Measurements from ENCODE around the gene EIF4EBP3. TPM values are rescaled to one million over a fixed set of nuclear protein-coding genes. Genes with fewer than 3 reads are reported as not detected.

Gene EIF4EBP3
- total and polyA plus RNA-seq, 9 of the 15 experiments (the other 6 are each of a cell fraction or from before 2014, with no cell fraction given), result 1.3 to 7.5 (median 3.8) TPM

DNA sequence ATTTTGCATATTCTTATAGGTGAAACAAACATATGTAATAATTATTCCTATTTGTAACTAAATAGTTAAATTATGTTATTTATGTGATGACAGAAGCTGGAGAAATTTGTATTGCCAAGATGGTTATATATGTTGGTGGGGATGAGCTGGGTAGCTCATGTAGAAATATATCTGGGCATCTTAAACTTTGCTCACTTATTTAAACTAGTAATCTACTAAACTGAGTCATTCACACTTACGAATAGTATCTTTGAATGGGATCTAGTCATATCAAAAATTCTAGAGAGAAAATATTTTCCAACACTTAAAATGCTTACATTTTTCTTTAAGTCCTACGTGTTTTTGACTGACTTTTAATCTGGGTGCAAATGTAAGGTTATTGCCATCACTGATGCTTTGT lies 44.6 kb upstream of the EIF4EBP3 start:
- in situ Hi-C loops (cut with MboI) (no loop called here), intact Hi-C loops (cut with micrococcal nuclease) (no loop called here)
- H3K9ac ChIP-seq (ENCODE audit: insufficient read depth in 1 of 2, low read depth in 2 of 2, low read length in 2 of 2), result no peak overlapping the region
- H4K20me1 ChIP-seq (replicated peaks; ENCODE audit: control insufficient read depth, insufficient read depth, low read length), result no peaks in the 10 kb centered on the region
- no peak overlapping the region for H3K27ac ChIP-seq (ENCODE audit: extremely low read depth, low read depth, low read length)
- no peak overlapping the region for H2AFZ ChIP-seq (ENCODE audit: low read depth, low read length)
- H3K27me3 ChIP-seq (ENCODE audit: control insufficient read depth in 2 of 2, insufficient read depth in 2 of 2, low read length in 2 of 2), result no peaks in the 10 kb centered on the region
- no peak for ATAC-seq
- WGBS (ENCODE audit: insufficient coverage, low coverage, missing lambda C conversion rate), result 94% methylated on average over 2 of the region's 2 CpGs
- no peaks in the 10 kb centered on the region for H3K79me2 ChIP-seq (ENCODE audit: control insufficient read depth, insufficient read depth, low read length)
- no peak for FAIRE-seq
- no peaks in the 10 kb centered on the region for H3K9me3 ChIP-seq (replicated peaks; ENCODE audit: control insufficient read depth, insufficient read depth, low read depth, low read length)
- H3K4me3 ChIP-seq, result no peak overlapping the region
- H3K9me1 ChIP-seq (ENCODE audit: control insufficient read depth, insufficient read depth, low read length), result no peaks in the 10 kb centered on the region
- ChIA-PET POLR2A (interaction anchor here (0.6 kb wide), 2 partner anchors 306 to 1720 kb away, joined by 3 read pairs; no protein-coding TSS in a partner anchor), CTCF (ENCODE audit: low intra/inter-chr PET ratio) (no interaction called here)
- no peak overlapping the region for H3K4me2 ChIP-seq (ENCODE audit: insufficient read depth, low read length)
- H3K4me1 ChIP-seq (replicated peaks in 1 of 2; ENCODE audit: control insufficient read depth in 2 of 2, insufficient read depth in 2 of 2, low read length in 2 of 2), result no peaks in the 10 kb centered on the region
- DNase-seq (ENCODE audit: extremely low read depth in 1 of 4, low spot score in 3 of 4), result no peak
- BruUV-seq (replicated peaks), result no TSS peak
- H3K36me3 ChIP-seq (ENCODE audit: control insufficient read depth, insufficient read depth, low read length), result peaks cover 45% of the 10 kb centered on the region
- TF ChIP-seq, protein P1, sequence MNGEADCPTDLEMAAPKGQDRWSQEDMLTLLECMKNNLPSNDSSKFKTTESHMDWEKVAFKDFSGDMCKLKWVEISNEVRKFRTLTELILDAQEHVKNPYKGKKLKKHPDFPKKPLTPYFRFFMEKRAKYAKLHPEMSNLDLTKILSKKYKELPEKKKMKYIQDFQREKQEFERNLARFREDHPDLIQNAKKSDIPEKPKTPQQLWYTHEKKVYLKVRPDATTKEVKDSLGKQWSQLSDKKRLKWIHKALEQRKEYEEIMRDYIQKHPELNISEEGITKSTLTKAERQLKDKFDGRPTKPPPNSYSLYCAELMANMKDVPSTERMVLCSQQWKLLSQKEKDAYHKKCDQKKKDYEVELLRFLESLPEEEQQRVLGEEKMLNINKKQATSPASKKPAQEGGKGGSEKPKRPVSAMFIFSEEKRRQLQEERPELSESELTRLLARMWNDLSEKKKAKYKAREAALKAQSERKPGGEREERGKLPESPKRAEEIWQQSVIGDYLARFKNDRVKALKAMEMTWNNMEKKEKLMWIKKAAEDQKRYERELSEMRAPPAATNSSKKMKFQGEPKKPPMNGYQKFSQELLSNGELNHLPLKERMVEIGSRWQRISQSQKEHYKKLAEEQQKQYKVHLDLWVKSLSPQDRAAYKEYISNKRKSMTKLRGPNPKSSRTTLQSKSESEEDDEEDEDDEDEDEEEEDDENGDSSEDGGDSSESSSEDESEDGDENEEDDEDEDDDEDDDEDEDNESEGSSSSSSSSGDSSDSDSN (IDR thresholded peaks at IDR 0.05; ENCODE audit: borderline replicate concordance in 1 of 2, low read depth in 2 of 2, low read length in 2 of 2), result no peak
- TF ChIP-seq CCNT2 (IDR thresholded peaks at IDR 0.05; ENCODE audit: borderline replicate concordance, extremely low read depth, insufficient read length, low read depth, low read length), result no peak
- no peak for TF ChIP-seq MYC (IDR thresholded peaks at IDR 0.05; ENCODE audit: low read depth, low read length)
- TF ChIP-seq MYC (CRISPR knock-in tag; IDR thresholded peaks at IDR 0.05; ENCODE audit: borderline replicate concordance, low read depth), result no peak
- TF ChIP-seq HDAC1 (IDR thresholded peaks at IDR 0.05), result no peak
- TF ChIP-seq HNRNPK (IDR thresholded peaks at IDR 0.05; ENCODE audit: low read depth, low read length, poor library complexity, severe bottlenecking), result no peak
- TF ChIP-seq MEIS2 (IDR thresholded peaks at IDR 0.05; ENCODE audit: partially characterized antibody), result no peak
- TF ChIP-seq PHF8 (IDR thresholded peaks at IDR 0.05; ENCODE audit: borderline replicate concordance, low read length), result no peak
- TF ChIP-seq SREBF2 (CRISPR knock-in tag; IDR thresholded peaks at IDR 0.05), result no peak
- no peak for TF ChIP-seq ZNF124 (CRISPR knock-in tag; IDR thresholded peaks at IDR 0.05)
- no peak for TF ChIP-seq ESRRB (CRISPR knock-in tag; IDR thresholded peaks at IDR 0.05; ENCODE audit: borderline replicate concordance)
- TF ChIP-seq ESRRA (IDR thresholded peaks at IDR 0.05; ENCODE audit: borderline replicate concordance, low read depth), result no peak
- TF ChIP-seq, protein P2, sequence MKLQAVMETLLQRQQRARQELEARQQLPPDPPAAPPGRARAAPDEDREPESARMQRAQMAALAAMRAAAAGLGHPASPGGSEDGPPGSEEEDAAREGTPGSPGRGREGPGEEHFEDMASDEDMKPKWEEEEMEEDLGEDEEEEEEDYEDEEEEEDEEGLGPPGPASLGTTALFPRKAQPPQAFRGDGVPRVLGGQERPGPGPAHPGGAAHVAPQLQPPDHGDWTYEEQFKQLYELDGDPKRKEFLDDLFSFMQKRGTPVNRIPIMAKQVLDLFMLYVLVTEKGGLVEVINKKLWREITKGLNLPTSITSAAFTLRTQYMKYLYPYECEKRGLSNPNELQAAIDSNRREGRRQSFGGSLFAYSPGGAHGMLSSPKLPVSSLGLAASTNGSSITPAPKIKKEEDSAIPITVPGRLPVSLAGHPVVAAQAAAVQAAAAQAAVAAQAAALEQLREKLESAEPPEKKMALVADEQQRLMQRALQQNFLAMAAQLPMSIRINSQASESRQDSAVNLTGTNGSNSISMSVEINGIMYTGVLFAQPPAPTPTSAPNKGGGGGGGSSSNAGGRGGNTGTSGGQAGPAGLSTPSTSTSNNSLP (IDR thresholded peaks at IDR 0.05; ENCODE audit: borderline replicate concordance, low read depth, low read length), result no peak
- TF ChIP-seq ZZZ3 (IDR thresholded peaks at IDR 0.05), result no peak
- no peak for TF ChIP-seq TBL1XR1 (IDR thresholded peaks at IDR 0.05; ENCODE audit: low read length in 2 of 2)
- TF ChIP-seq MAFF (IDR thresholded peaks at IDR 0.05; ENCODE audit: low read length), result no peak
- no peak for TF ChIP-seq ZNF24 (IDR thresholded peaks at IDR 0.05)
